OCI-M2 (cell line): ENCODE measurements around the gene ZFHX2.

Experiments
- DNase-seq: peaks from one replicate; lab custom pipeline; 2025; ENCODE audit not compliant: unreplicated experiment; lab: John Stamatoyannopoulos, UW

The ZFHX2 gene

GRCh38 chr14:23481362-23481970 lies 70.1 kb downstream of the ZFHX2 start:
- no peak for DNase-seq

GRCh38 chr14:23478109-23478759 lies 73.3 kb downstream of the ZFHX2 start:
- no peak for DNase-seq

GRCh38 chr14:23470947-23471346 lies 80.6 kb downstream of the ZFHX2 start:
- no peak for DNase-seq
